Activated CD8-positive, alpha-beta T cell treated with anti-CD3 and anti-CD28 coated beads, Interleukin-2, amount 10 ng/mL, durations not matched to agents 7 days and 5 days (primary cell): ENCODE measurements around the gene FSCN2. TPM values are rescaled to one million over a fixed set of nuclear protein-coding genes. Genes with fewer than 3 reads are reported as not detected.
"Not testable (repeated sequence)": the region's sequence is repeated elsewhere in the genome, so short reads cannot be mapped to it uniquely, and the experiment has no call there.

Source experiments
- ATAC-seq: fragments of 150-1000 bp; cut with Tn5 transposase; one replicate; pipeline ENCODE4 v1.10.0; 2021; ENCODE audit warnings: moderate library complexity
- CTCF ChIA-PET: fragments of 350-600 bp; sonication (Branson Sonifier 250); formaldehyde crosslinking; loops from one replicate; lab custom pipeline; 2021; ENCODE audit warnings: antibody characterized with exemption; lab: Charles Lee
- POLR2A ChIA-PET: fragments of 350-600 bp; sonication (Branson Sonifier 250); formaldehyde crosslinking; loops from one replicate; lab custom pipeline; 2021; ENCODE audit warnings: antibody characterized with exemption; lab: Charles Lee
- DNase-seq: peaks from one replicate; pipeline ENCODE4 v3.0.0-alpha.2; 2020
- H3K27ac Mint-ChIP-seq: one replicate; pipeline ENCODE4 v1.8.0; 2021; ENCODE audit warnings: mild to moderate bottlenecking, mixed read lengths
- H3K27me3 Mint-ChIP-seq: one replicate; pipeline ENCODE4 v1.8.0; 2021; ENCODE audit warnings: low read depth, mixed read lengths
- H3K36me3 Mint-ChIP-seq: one replicate; pipeline ENCODE4 v1.8.0; 2021; ENCODE audit warnings: low read depth, mixed read lengths
- H3K4me1 Mint-ChIP-seq: one replicate; pipeline ENCODE4 v1.8.0; 2021; ENCODE audit warnings: low read depth, mixed read lengths
- H3K4me3 Mint-ChIP-seq: one replicate; pipeline ENCODE4 v1.8.0; 2021; ENCODE audit warnings: mild to moderate bottlenecking, mixed read lengths
- H3K9me3 Mint-ChIP-seq: one replicate; pipeline ENCODE4 v1.8.0; 2022; ENCODE audit warnings: mixed read lengths; ENCODE audit not compliant: insufficient read depth
- total RNA-seq, 2 experiments: library from RNA; stranded (reverse); gene quantifications; one replicate each; pipeline ENCODE4 v1.2.3, GENCODE V29; 2021

The FSCN2 gene
- total RNA-seq, 2 experiments from 2014 or later, result 0.52 to 0.74 TPM

- CTCF ChIA-PET, result interaction anchor here (1.7 kb wide), 1 partner anchor 22 kb away, joined by 5 read pairs; no protein-coding TSS in a partner anchor
- no peaks in the 10 kb centered on the region for H3K9me3 Mint-ChIP-seq
- no peaks in the 10 kb centered on the region for H3K27me3 Mint-ChIP-seq
- POLR2A ChIA-PET, result no interaction called here
- no peak overlapping the region for H3K4me3 Mint-ChIP-seq
- peaks cover 38% of the 10 kb centered on the region for H3K36me3 Mint-ChIP-seq
- H3K4me1 Mint-ChIP-seq, result no peaks in the 10 kb centered on the region
- peak overlapping the region; percentile 19 for H3K27ac Mint-ChIP-seq
- ATAC-seq (no peak), DNase-seq (no peak)
These were observed 51.1 kb downstream of the FSCN2 start for GRCh38 chr17:81579298-81579697.

- no peak for ATAC-seq
- H3K4me1 Mint-ChIP-seq, result no peaks in the 10 kb centered on the region
- no peaks in the 10 kb centered on the region for H3K27me3 Mint-ChIP-seq
- H3K27ac Mint-ChIP-seq, result peak overlapping the region; percentile 35
- H3K4me3 Mint-ChIP-seq, result no peak overlapping the region
- H3K36me3 Mint-ChIP-seq, result peaks cover 42% of the 10 kb centered on the region
- ChIA-PET POLR2A (no interaction called here), CTCF (interaction anchor here (1.1 kb wide), 1 partner anchor 71 kb away, joined by 3 read pairs; no protein-coding TSS in a partner anchor)
- DNase-seq, result no peak
- H3K9me3 Mint-ChIP-seq, result no peaks in the 10 kb centered on the region
These were observed 51.7 kb downstream of the FSCN2 start for GRCh38 chr17:81579821-81580321.

DNA sequence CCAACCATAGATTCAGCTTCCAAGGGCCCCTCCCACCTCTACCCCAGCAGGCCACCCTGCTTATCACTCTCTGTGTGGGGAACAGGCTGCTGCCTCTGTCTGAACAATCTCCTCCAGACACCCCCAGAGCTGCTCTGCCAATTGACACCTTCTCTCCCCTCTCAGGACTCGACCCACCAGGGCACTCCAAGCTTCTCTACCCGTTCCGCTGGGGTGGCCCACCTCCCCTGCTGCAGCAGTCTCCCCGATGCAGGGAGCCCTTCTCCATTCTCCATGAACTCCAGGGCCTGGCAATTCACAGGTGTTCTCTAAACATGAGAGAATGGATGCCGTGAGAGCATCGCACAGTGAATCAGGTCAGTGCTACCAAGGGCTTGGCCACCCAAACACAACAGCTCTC lies 52.3 kb downstream of the FSCN2 start:
- Mint-ChIP-seq H3K27me3 (no peaks in the 10 kb centered on the region), H3K9me3 (no peaks in the 10 kb centered on the region), H3K4me3 (no peak overlapping the region), H3K27ac (no peak overlapping the region), H3K36me3 (peaks cover 46% of the 10 kb centered on the region), H3K4me1 (no peaks in the 10 kb centered on the region)
- DNase-seq (no peak), ATAC-seq (no peak)
- CTCF ChIA-PET, result interaction anchor here (1.1 kb wide), 1 partner anchor 72 kb away, joined by 3 read pairs; no protein-coding TSS in a partner anchor
- POLR2A ChIA-PET, result no interaction called here

DNA sequence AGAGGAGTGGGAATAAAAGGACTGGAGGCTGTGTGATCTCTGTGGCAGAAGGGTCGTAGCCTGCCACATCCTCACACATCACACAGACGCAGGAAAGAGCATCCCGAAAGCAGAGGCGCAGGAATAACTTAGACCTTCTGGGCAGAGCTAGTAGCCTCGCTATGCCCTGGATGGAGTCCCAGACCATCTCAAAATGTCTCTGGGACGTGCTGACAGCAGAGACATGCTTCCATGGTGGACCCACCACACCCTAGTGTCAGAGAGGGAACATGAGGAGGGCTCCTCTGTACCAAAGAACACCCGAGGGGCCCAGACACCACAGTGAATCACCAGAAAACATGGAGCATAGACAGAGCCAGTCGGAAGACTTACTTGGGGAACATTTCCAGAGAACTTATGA lies 53.6 kb downstream of the FSCN2 start:
- peaks cover 51% of the 10 kb centered on the region for H3K36me3 Mint-ChIP-seq
- ATAC-seq, result no peak
- ChIA-PET POLR2A (no interaction called here), CTCF (no interaction called here)
- H3K27ac Mint-ChIP-seq, result no peak overlapping the region
- no peaks in the 10 kb centered on the region for H3K4me1 Mint-ChIP-seq
- no peak overlapping the region for H3K4me3 Mint-ChIP-seq
- H3K27me3 Mint-ChIP-seq, result no peaks in the 10 kb centered on the region
- no peaks in the 10 kb centered on the region for H3K9me3 Mint-ChIP-seq
- DNase-seq, result no peak

DNA sequence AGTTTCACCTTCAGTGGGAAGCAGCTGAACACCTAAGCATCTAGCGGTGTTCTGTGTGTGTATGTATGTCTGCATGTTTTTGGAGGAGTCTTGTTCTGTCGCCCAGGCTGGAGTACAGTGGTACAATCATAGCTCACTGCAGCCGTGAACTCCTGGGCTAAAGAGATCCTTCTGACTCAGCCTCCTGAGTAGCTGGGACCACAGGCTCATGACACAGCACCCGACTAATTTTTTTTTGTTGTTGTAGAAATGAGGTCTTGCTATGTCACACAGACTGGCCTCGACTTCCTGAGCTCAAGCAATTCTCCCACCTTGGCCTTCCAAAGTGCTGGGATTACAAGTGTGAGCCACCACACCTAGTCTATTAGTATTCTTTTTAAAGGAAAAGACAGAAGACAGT lies 54.2 kb downstream of the FSCN2 start:
- ChIA-PET CTCF (interaction anchor here (1.1 kb wide), 1 partner anchor 18 kb away, joined by 5 read pairs; no protein-coding TSS in a partner anchor), POLR2A (no interaction called here)
- ATAC-seq, result no peak
- Mint-ChIP-seq H3K9me3 (no peaks in the 10 kb centered on the region), H3K27ac (no peak overlapping the region), H3K36me3 (peaks cover 53% of the 10 kb centered on the region), H3K27me3 (no peaks in the 10 kb centered on the region), H3K4me1 (no peaks in the 10 kb centered on the region), H3K4me3 (no peak overlapping the region)
- DNase-seq, result no peak

DNA sequence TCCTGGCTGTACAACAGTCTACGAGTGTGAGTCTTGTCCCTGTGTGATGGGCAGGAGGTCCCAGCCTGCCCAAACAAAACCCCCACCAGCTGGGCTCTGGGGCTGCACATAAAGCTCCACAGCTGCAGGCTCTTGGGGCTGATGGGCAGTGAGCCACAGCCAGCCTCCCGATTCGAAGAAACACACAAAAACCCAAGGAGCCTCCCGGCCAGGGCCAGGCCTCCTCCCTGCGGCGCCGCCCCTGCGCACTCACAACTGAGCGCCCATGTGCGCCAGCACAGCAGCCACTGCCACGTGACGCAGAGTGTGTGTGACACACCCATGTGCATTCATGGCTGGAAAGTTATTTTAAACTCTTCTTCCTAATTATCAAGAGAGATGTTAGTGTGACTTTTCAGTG lies 54.6 kb downstream of the FSCN2 start:
- DNase-seq (no peak), ATAC-seq (no peak)
- Mint-ChIP-seq H3K4me1 (no peaks in the 10 kb centered on the region), H3K4me3 (no peak overlapping the region), H3K36me3 (peaks cover 49% of the 10 kb centered on the region), H3K27ac (no peak overlapping the region), H3K9me3 (no peaks in the 10 kb centered on the region), H3K27me3 (no peaks in the 10 kb centered on the region)
- ChIA-PET POLR2A (no interaction called here), CTCF (interaction anchor here (1.1 kb wide), 1 partner anchor 18 kb away, joined by 5 read pairs; no protein-coding TSS in a partner anchor)

DNA sequence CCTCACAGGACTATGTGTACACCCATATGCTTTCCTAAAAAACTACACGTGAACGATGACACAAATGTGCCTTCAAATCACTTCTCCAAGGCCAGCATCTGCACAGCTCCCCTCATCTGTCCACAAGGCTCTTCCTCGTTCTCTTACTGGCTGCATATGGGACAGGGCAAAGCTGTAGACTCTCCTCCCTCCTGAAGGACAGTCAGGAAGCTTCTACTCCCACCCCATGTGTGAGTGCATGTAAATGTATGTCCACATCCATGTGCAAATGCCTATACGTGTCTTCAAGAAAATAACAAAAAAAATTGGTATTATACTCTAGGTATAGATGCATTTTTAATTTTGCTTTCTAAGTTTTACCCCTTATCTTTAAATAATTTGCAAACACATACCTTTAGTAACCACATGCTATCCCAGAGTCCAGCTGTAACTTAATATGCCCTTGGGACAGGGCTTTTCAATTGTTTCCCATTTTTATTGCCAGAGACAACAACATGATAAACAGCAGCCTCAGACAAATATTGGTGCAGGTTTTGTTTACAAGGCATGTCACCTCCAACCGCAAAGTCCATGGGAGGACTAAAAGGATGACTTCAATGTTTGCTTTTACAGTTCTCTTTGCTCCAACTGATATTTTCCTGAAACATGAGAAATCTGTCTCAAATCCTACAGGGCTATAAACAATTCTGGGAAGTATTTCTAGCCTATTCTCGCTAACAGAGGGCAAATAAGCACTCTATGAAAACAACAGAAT lies 55.6 kb downstream of the FSCN2 start:
- no peak overlapping the region for H3K27ac Mint-ChIP-seq
- DNase-seq, result no peak
- H3K27me3 Mint-ChIP-seq, result no peaks in the 10 kb centered on the region
- H3K4me1 Mint-ChIP-seq, result no peaks in the 10 kb centered on the region
- ChIA-PET POLR2A (no interaction called here), CTCF (interaction anchor here (0.5 to 0.6 kb wide), 2 partner anchors 17 to 321 kb away, joined by 3 read pairs; no protein-coding TSS in a partner anchor)
- H3K9me3 Mint-ChIP-seq, result no peaks in the 10 kb centered on the region
- ATAC-seq, result no peak
- peaks cover 51% of the 10 kb centered on the region for H3K36me3 Mint-ChIP-seq
- H3K4me3 Mint-ChIP-seq, result no peak overlapping the region

GRCh38 chr17:81584771-81585170 lies 56.6 kb downstream of the FSCN2 start:
- H3K36me3 Mint-ChIP-seq, result peaks cover 53% of the 10 kb centered on the region
- ATAC-seq, H3K4me1 Mint-ChIP-seq, DNase-seq, POLR2A ChIA-PET, H3K27ac Mint-ChIP-seq, H3K9me3 Mint-ChIP-seq, H3K4me3 Mint-ChIP-seq, H3K27me3 Mint-ChIP-seq: not testable (repeated sequence)
- CTCF ChIA-PET, result interaction anchor here (0.6 kb wide), 1 partner anchor 16 kb away, joined by 3 read pairs; no protein-coding TSS in a partner anchor

- ATAC-seq (no peak), DNase-seq (no peak)
- ChIA-PET CTCF (interaction anchor here (1.6 kb wide), 1 partner anchor 15 kb away, joined by 6 read pairs; no protein-coding TSS in a partner anchor), POLR2A (no interaction called here)
- no peaks in the 10 kb centered on the region for H3K27me3 Mint-ChIP-seq
- H3K36me3 Mint-ChIP-seq, result peaks cover 57% of the 10 kb centered on the region
- no peak overlapping the region for H3K4me3 Mint-ChIP-seq
- no peaks in the 10 kb centered on the region for H3K9me3 Mint-ChIP-seq
- no peaks in the 10 kb centered on the region for H3K4me1 Mint-ChIP-seq
- H3K27ac Mint-ChIP-seq, result no peak overlapping the region
These were observed 57.9 kb downstream of the FSCN2 start for GRCh38 chr17:81586096-81586495.

Other genes starting within 250 kb of the FSCN2 start
- gene SLC38A10, start 233.1 kb upstream of the FSCN2 start, total RNA-seq, result 10 to 100 TPM; 78.5 to 83.5 TPM
- under 1 TPM; 0.87 to 0.91 TPM for gene BAHCC1, start 132.9 kb upstream of the FSCN2 start, total RNA-seq
- gene ACTG1, start 15.6 kb upstream of the FSCN2 start, total RNA-seq, result 1,000 to 10,000 TPM; 5,147 to 5,318 TPM
- 10 to 100 TPM; 39.2 to 43.6 TPM for gene FAAP100, start 24.0 kb downstream of the FSCN2 start, total RNA-seq
- 100 to 1,000 TPM; 113 TPM for gene NPLOC4, start 108.7 kb downstream of the FSCN2 start, total RNA-seq
- gene TSPAN10, start 108.8 kb downstream of the FSCN2 start, total RNA-seq, result 1 to 10 TPM; 1.2 TPM
- 10 to 100 TPM; 76.5 to 80.3 TPM for gene PDE6G, start 128.2 kb downstream of the FSCN2 start, total RNA-seq
- gene OXLD1, start 138.2 kb downstream of the FSCN2 start, total RNA-seq, result 10 to 100 TPM; 48.5 to 52.3 TPM
- gene CCDC137, start 138.4 kb downstream of the FSCN2 start, total RNA-seq, result 10 to 100 TPM; 42.3 to 43.7 TPM
- 10 to 100 TPM; 21.3 to 28.4 TPM for gene ARL16, start 155.4 kb downstream of the FSCN2 start, total RNA-seq
- 100 to 1,000 TPM; 107 to 128 TPM for gene HGS, start 155.6 kb downstream of the FSCN2 start, total RNA-seq
- gene MRPL12, start 175.0 kb downstream of the FSCN2 start, total RNA-seq, result 100 to 1,000 TPM; 102 to 104 TPM
- gene SLC25A10, start 183.9 kb downstream of the FSCN2 start, total RNA-seq, result 10 to 100 TPM; 39.2 to 40.4 TPM